ENCODE measurements around the gene CSTF1. TPM values are rescaled to one million over a fixed set of nuclear protein-coding genes. Genes with fewer than 3 reads are reported as not detected.

CSTF1 gene
- total and polyA plus RNA-seq, 2 donors (not counting 3 experiments of a cell fraction or from before 2014, with no cell fraction given) = 39.6 to 49.3 TPM

DNA sequence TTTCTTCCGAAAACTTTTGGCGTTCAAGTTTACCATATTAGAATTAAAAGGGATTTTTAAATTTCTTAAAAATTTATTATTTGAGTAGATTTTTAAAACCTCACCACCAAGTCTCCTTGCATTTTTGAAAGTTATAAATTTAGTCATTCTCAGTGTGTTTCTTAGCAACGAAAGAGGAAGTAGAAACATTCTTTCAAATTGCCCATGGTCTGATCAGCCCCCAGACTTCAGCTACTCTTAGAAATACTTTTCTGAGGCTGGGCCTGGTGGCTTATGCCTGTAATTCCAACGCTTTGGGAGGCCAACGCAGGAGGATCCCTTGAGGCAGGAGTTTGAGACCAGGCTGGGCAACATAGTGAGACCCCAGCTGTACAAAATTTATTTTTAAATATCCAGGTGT is 60.9 kb downstream of the CSTF1 start:
- H3K36me3 ChIP-seq (ENCODE audit: control insufficient read depth in 2 of 2, extremely low read depth in 1 of 2, insufficient read depth in 2 of 2, low read length in 2 of 2) = no peaks in the 10 kb centered on the region
- ChIA-PET POLR2A (no interaction called here), CTCF (no interaction called here)
- H4K20me1 ChIP-seq (replicated peaks; ENCODE audit: control insufficient read depth, extremely low read depth, insufficient read depth, low read length) = no peaks in the 10 kb centered on the region
- BruUV-seq (replicated peaks) = no TSS peak
- TF ChIP-seq EZH2 (IDR thresholded peaks at IDR 0.05; ENCODE audit: borderline replicate concordance, low read depth, low read length, severe bottlenecking) = no peak
- no peak for TF ChIP-seq POLR2AphosphoS5 (IDR thresholded peaks at IDR 0.05; ENCODE audit: insufficient read depth, low read depth, low read length)
- TF ChIP-seq, protein P1, sequence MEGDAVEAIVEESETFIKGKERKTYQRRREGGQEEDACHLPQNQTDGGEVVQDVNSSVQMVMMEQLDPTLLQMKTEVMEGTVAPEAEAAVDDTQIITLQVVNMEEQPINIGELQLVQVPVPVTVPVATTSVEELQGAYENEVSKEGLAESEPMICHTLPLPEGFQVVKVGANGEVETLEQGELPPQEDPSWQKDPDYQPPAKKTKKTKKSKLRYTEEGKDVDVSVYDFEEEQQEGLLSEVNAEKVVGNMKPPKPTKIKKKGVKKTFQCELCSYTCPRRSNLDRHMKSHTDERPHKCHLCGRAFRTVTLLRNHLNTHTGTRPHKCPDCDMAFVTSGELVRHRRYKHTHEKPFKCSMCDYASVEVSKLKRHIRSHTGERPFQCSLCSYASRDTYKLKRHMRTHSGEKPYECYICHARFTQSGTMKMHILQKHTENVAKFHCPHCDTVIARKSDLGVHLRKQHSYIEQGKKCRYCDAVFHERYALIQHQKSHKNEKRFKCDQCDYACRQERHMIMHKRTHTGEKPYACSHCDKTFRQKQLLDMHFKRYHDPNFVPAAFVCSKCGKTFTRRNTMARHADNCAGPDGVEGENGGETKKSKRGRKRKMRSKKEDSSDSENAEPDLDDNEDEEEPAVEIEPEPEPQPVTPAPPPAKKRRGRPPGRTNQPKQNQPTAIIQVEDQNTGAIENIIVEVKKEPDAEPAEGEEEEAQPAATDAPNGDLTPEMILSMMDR (IDR thresholded peaks at IDR 0.05; ENCODE audit: extremely low read depth in 1 of 2, insufficient read depth in 1 of 2, low read depth in 1 of 2, low read length in 2 of 2) = no peak
- TF ChIP-seq, protein P2, sequence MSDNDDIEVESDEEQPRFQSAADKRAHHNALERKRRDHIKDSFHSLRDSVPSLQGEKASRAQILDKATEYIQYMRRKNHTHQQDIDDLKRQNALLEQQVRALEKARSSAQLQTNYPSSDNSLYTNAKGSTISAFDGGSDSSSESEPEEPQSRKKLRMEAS (IDR thresholded peaks at IDR 0.05; ENCODE audit: insufficient read depth, insufficient read length) = no peak
- no peaks in the 10 kb centered on the region for H3K9me3 ChIP-seq (replicated peaks; ENCODE audit: control insufficient read depth, insufficient read depth, low read length)
- no peaks in the 10 kb centered on the region for H3K9me1 ChIP-seq (replicated peaks; ENCODE audit: control insufficient read depth, extremely low read depth, insufficient read depth, low read length)
- no peak overlapping the region for H3K9ac ChIP-seq (replicated peaks; ENCODE audit: extremely low read depth, insufficient read depth, low read length)
- dilution Hi-C loops (cut with MboI; ENCODE audit: extremely low pct_ligation_motif_present, low sequenced_read_pairs) = no loop called here
- FAIRE-seq (no peak), DNase-seq (ENCODE audit: low read depth, low spot score) (no peak)
- no peaks in the 10 kb centered on the region for H3K4me1 ChIP-seq (ENCODE audit: control insufficient read depth, extremely low read depth, insufficient read depth, low read length)
- no peak overlapping the region for H2AFZ ChIP-seq (ENCODE audit: low read depth, low read length)
- H3K79me2 ChIP-seq (ENCODE audit: control insufficient read depth, insufficient read depth, low read length) = no peaks in the 10 kb centered on the region
- H3K27me3 ChIP-seq (ENCODE audit: control insufficient read depth in 2 of 2, insufficient read depth in 2 of 2, low read length in 2 of 2) = peaks cover 3 to 13% of the 10 kb centered on the region in 2 experiments
- H3K27ac ChIP-seq (ENCODE audit: insufficient read depth, low read depth, low read length) = no peak overlapping the region
- no peak overlapping the region for H3K4me2 ChIP-seq (ENCODE audit: insufficient read depth, low read length)
- intact Hi-C loops (cut with micrococcal nuclease) = no loop called here
- no peak overlapping the region for H3K4me3 ChIP-seq (replicated peaks in 1 of 3; ENCODE audit: insufficient read depth in 1 of 3, low read depth in 1 of 3, low read length in 3 of 3)

GRCh38 chr20:56454754-56455153 is 62.3 kb downstream of the CSTF1 start:
- Histone ChIP-seq H3K27ac (ENCODE audit: insufficient read depth, low read depth, low read length) (no peak overlapping the region), H3K79me2 (ENCODE audit: control insufficient read depth, insufficient read depth, low read length) (no peaks in the 10 kb centered on the region), H3K9me3 (replicated peaks; ENCODE audit: control insufficient read depth, insufficient read depth, low read length) (no peaks in the 10 kb centered on the region), H3K4me1 (ENCODE audit: control insufficient read depth, extremely low read depth, insufficient read depth, low read length) (no peaks in the 10 kb centered on the region), H3K4me2 (ENCODE audit: insufficient read depth, low read length) (no peak overlapping the region), H3K9ac (replicated peaks; ENCODE audit: extremely low read depth, insufficient read depth, low read length) (no peak overlapping the region), H3K4me3 (replicated peaks in 1 of 3; ENCODE audit: insufficient read depth in 1 of 3, low read depth in 1 of 3, low read length in 3 of 3) (no peak overlapping the region), H4K20me1 (replicated peaks; ENCODE audit: control insufficient read depth, extremely low read depth, insufficient read depth, low read length) (no peaks in the 10 kb centered on the region), H3K36me3 (ENCODE audit: control insufficient read depth in 2 of 2, extremely low read depth in 1 of 2, insufficient read depth in 2 of 2, low read length in 2 of 2) (no peaks in the 10 kb centered on the region), H3K27me3 (ENCODE audit: control insufficient read depth in 2 of 2, insufficient read depth in 2 of 2, low read length in 2 of 2) (peaks cover 3 to 16% of the 10 kb centered on the region in 2 experiments), H2AFZ (ENCODE audit: low read depth, low read length) (no peak overlapping the region), H3K9me1 (replicated peaks; ENCODE audit: control insufficient read depth, extremely low read depth, insufficient read depth, low read length) (no peaks in the 10 kb centered on the region)
- FAIRE-seq = no peak
- no peak for DNase-seq (ENCODE audit: low read depth, low spot score)
- TF ChIP-seq MYC (IDR thresholded peaks at IDR 0.05; ENCODE audit: low read depth, low read length) = no peak
- TF ChIP-seq JUN (IDR thresholded peaks at IDR 0.05; ENCODE audit: borderline replicate concordance, insufficient read depth, insufficient read length, low read depth) = no peak
- no peak for TF ChIP-seq POLR2AphosphoS5 (IDR thresholded peaks at IDR 0.05; ENCODE audit: insufficient read depth, low read depth, low read length)
- TF ChIP-seq FOS (IDR thresholded peaks at IDR 0.05; ENCODE audit: borderline replicate concordance, insufficient read depth, low read length) = no peak
- no peak for TF ChIP-seq POLR2A (IDR thresholded peaks at IDR 0.05; ENCODE audit: low read depth, low read length)
- TF ChIP-seq EZH2 (IDR thresholded peaks at IDR 0.05; ENCODE audit: borderline replicate concordance, low read depth, low read length, severe bottlenecking) = no peak
- TF ChIP-seq, protein P2 (IDR thresholded peaks at IDR 0.05; ENCODE audit: insufficient read depth, insufficient read length) = no peak
- TF ChIP-seq, protein P1 (IDR thresholded peaks at IDR 0.05; ENCODE audit: extremely low read depth in 1 of 2, insufficient read depth in 1 of 2, low read depth in 1 of 2, low read length in 2 of 2) = no peak
- CTCF ChIA-PET = interaction anchor here (1.9 kb wide), 1 partner anchor 9 kb away, joined by 6 read pairs; no protein-coding TSS in a partner anchor
- dilution Hi-C loops (cut with MboI; ENCODE audit: extremely low pct_ligation_motif_present, low sequenced_read_pairs) (no loop called here), intact Hi-C loops (cut with micrococcal nuclease) (no loop called here)
- no TSS peak for BruUV-seq (replicated peaks)
- POLR2A ChIA-PET = no interaction called here
